Measurements from ENCODE around the gene SLC6A9. TPM values are rescaled to one million over a fixed set of nuclear protein-coding genes. Genes with fewer than 3 reads are reported as not detected.

The SLC6A9 gene
- polyA plus RNA-seq, 3 donors = not detected

DNA sequence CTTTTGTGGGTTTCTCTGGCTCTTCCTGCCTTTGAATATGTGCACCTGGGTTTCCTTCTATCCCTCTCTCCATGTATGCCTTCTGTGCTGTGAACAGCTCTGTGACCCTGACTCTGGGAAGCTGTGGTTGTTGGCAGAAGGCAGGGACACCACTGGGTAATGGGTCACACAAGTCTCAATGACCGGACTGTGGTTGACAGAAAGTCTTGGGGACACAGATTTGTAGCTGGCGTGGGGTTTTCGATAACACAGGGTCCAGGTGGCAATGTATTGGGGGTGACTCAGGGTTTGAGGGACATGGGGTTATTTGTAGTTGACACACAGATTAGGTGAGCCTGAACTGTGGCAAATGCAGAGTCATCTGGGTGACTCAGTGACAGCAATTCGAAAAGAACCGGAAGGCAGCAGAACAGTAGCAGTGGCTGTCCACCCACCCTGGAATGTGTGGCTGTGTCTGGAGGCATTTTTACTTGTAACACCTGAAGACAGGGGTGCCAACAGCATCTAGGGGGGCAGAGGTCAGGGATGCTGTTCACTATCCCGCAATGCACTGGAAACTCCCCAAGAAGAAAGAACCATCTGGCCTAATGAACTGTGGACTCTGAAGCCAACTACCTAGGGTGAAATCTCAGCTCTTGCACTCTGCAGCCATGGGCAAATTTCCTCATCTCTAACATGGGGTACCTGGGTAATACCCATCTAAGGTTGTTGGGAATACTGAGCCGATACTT lies 13.0 kb upstream of the SLC6A9 start:
- no peak overlapping the region for H3K27ac Mint-ChIP-seq
- Histone ChIP-seq H3K27ac (ENCODE audit: low read depth in 1 of 2, low read length in 2 of 2) (no peak overlapping the region), H3K9ac (ENCODE audit: insufficient read depth, low read length, poor library complexity, severe bottlenecking) (no peak overlapping the region), H3K79me2 (ENCODE audit: insufficient read depth, low read length) (no peaks in the 10 kb centered on the region), H4K20me1 (ENCODE audit: insufficient read depth, low read length) (no peaks in the 10 kb centered on the region), H2AFZ (ENCODE audit: insufficient read depth, low read depth, low read length, poor library complexity, severe bottlenecking) (no peak overlapping the region), H3K4me3 (replicated peaks in 1 of 3; ENCODE audit: low read depth in 2 of 3, low read length in 3 of 3) (no peak overlapping the region), H3K4me2 (replicated peaks; ENCODE audit: extremely low read depth, low read length, poor library complexity, severe bottlenecking) (no peak overlapping the region), H3K9me3 (replicated peaks in 1 of 2; ENCODE audit: control insufficient read depth in 1 of 2, insufficient read depth in 1 of 2, low read length in 2 of 2) (no peaks in the 10 kb centered on the region), H3K36me3 (replicated peaks in 1 of 2; ENCODE audit: control insufficient read depth in 1 of 2, insufficient read depth in 2 of 2, low read length in 2 of 2) (no peaks in the 10 kb centered on the region), H3K4me1 (ENCODE audit: control insufficient read depth in 1 of 2, insufficient read depth in 2 of 2, low read length in 2 of 2) (peaks cover 7 to 12% of the 10 kb centered on the region in 2 donors), H3K27me3 (ENCODE audit: control insufficient read depth in 2 of 2, insufficient read depth in 2 of 2, low read length in 2 of 2) (no peaks in the 10 kb centered on the region)
- peaks cover 22% of the 10 kb centered on the region for H3K4me1 Mint-ChIP-seq
- no peak for DNase-seq
- intact Hi-C loops (cut with micrococcal nuclease) = loop anchor here in 1 of 2 donors (10.0 kb wide), 1 partner anchor 519 kb away; no protein-coding TSS in a partner anchor
- no peak overlapping the region for H3K4me3 Mint-ChIP-seq
- peaks cover 0 to 10% (median 0%) of the 10 kb centered on the region in 3 donors for H3K27me3 Mint-ChIP-seq (ENCODE audit: low read depth in 3 of 3)
- H3K36me3 Mint-ChIP-seq = no peaks in the 10 kb centered on the region
- no peaks in the 10 kb centered on the region for H3K9me3 Mint-ChIP-seq
- WGBS (ENCODE audit: insufficient coverage) = 91% methylated on average over 7 of the region's 7 CpGs
- TF ChIP-seq, protein P1, sequence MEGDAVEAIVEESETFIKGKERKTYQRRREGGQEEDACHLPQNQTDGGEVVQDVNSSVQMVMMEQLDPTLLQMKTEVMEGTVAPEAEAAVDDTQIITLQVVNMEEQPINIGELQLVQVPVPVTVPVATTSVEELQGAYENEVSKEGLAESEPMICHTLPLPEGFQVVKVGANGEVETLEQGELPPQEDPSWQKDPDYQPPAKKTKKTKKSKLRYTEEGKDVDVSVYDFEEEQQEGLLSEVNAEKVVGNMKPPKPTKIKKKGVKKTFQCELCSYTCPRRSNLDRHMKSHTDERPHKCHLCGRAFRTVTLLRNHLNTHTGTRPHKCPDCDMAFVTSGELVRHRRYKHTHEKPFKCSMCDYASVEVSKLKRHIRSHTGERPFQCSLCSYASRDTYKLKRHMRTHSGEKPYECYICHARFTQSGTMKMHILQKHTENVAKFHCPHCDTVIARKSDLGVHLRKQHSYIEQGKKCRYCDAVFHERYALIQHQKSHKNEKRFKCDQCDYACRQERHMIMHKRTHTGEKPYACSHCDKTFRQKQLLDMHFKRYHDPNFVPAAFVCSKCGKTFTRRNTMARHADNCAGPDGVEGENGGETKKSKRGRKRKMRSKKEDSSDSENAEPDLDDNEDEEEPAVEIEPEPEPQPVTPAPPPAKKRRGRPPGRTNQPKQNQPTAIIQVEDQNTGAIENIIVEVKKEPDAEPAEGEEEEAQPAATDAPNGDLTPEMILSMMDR (IDR thresholded peaks at IDR 0.05) = no peak

DNA sequence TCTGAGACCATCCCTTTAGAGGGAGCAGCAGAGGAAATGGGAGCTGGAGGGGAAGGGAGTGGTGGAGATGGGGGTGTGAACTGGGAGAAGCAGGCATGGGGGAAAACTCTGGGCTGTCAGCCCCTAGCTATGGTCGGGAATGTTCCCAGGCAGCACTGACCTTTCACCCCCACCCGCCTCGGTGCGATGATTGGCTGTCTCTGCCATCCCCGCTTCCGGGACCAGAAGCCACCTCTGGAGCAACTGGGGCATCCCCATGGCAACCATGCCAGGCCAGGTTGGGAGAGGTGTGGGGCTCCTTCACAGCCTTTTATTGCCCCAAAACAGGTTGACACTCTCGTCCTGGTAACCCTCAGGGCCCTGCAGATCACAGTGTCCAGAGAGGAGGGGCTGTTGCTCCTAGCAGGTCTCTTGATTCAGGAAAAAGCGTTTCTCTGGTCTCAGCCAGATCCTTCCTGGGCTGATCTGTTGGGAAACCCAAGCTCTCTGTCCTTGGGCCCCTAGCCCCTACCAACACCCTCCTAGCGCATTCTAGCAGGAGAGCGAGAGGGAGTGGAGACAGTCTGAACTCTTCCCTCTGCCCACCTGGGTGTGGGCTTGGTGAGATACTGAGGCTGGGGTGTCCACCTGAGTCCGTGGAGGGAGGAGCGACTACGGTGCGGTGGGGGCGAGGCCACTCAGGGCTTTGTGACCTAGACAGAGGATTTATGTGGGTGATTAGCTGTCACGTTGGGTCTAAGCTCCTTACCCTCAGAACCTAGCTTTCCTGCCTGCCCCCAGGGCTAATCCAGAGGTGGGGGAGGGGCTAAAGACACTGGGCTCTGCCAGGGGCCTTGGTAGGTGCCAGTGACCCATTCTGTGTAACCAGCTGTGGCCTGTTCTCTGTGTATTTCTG lies 12.2 kb upstream of the SLC6A9 start:
- intact Hi-C loops (cut with micrococcal nuclease) = loop anchor here in 1 of 2 donors (10.0 kb wide), 1 partner anchor 519 kb away; no protein-coding TSS in a partner anchor
- Histone ChIP-seq H3K27me3 (ENCODE audit: control insufficient read depth in 2 of 2, insufficient read depth in 2 of 2, low read length in 2 of 2) (no peaks in the 10 kb centered on the region), H3K4me1 (ENCODE audit: control insufficient read depth in 1 of 2, insufficient read depth in 2 of 2, low read length in 2 of 2) (peaks cover 7 to 11% of the 10 kb centered on the region in 2 donors), H2AFZ (ENCODE audit: insufficient read depth, low read depth, low read length, poor library complexity, severe bottlenecking) (no peak overlapping the region), H3K9ac (ENCODE audit: insufficient read depth, low read length, poor library complexity, severe bottlenecking) (no peak overlapping the region), H3K79me2 (ENCODE audit: insufficient read depth, low read length) (no peaks in the 10 kb centered on the region), H3K36me3 (replicated peaks in 1 of 2; ENCODE audit: control insufficient read depth in 1 of 2, insufficient read depth in 2 of 2, low read length in 2 of 2) (no peaks in the 10 kb centered on the region), H3K9me3 (replicated peaks in 1 of 2; ENCODE audit: control insufficient read depth in 1 of 2, insufficient read depth in 1 of 2, low read length in 2 of 2) (no peaks in the 10 kb centered on the region), H3K27ac (ENCODE audit: low read depth in 1 of 2, low read length in 2 of 2) (no peak overlapping the region), H3K4me2 (replicated peaks; ENCODE audit: extremely low read depth, low read length, poor library complexity, severe bottlenecking) (no peak overlapping the region), H4K20me1 (ENCODE audit: insufficient read depth, low read length) (no peaks in the 10 kb centered on the region), H3K4me3 (replicated peaks in 1 of 3; ENCODE audit: low read depth in 2 of 3, low read length in 3 of 3) (no peak overlapping the region)
- H3K36me3 Mint-ChIP-seq = no peaks in the 10 kb centered on the region
- TF ChIP-seq, protein P1 (IDR thresholded peaks at IDR 0.05) = no peak
- 54% methylated on average over 2 of the region's 16 CpGs for WGBS (ENCODE audit: insufficient coverage)
- H3K27me3 Mint-ChIP-seq (ENCODE audit: low read depth in 3 of 3) = peaks cover 0 to 10% (median 0%) of the 10 kb centered on the region in 3 donors
- no peak overlapping the region for H3K27ac Mint-ChIP-seq
- DNase-seq = no peak
- H3K4me1 Mint-ChIP-seq = peaks cover 18% of the 10 kb centered on the region
- no peaks in the 10 kb centered on the region for H3K9me3 Mint-ChIP-seq
- H3K4me3 Mint-ChIP-seq = no peak overlapping the region

All from CD14-positive monocyte (primary cell).